ENCODE results near the gene ACAT1.
A peak's percentile ranks its signal among the peaks of the same experiment; 100 is the strongest.
"Not testable (repeated sequence)": the region's sequence is repeated elsewhere in the genome, so short reads cannot be mapped to it uniquely, and the experiment has no call there.

Gene ACAT1

GRCh38 chr11:108121274-108122155, at the start of gene ACAT1:
ACAT1 (plus strand) TSS chr11:108121567; CDS start chr11:108121607, 40 bp downstream.
- ATAC-seq, result peak; percentile 98 to 99

GRCh38 chr11:108084811-108085210, 36.6 kb upstream of the ACAT1 start:
- ATAC-seq, result no peak

- ATAC-seq, result no peak
Measured at GRCh38 chr11:108085672-108086071, 35.7 kb upstream of the ACAT1 start.

- ATAC-seq, result no peak
Measured at GRCh38 chr11:108092134-108092533, 29.2 kb upstream of the ACAT1 start.

- ATAC-seq, result no peak
Measured at GRCh38 chr11:108093128-108093904, 28.1 kb upstream of the ACAT1 start.

GRCh38 chr11:108097179-108097578, 24.2 kb upstream of the ACAT1 start:
- ATAC-seq, result no peak

GRCh38 chr11:108101090-108101775, 20.1 kb upstream of the ACAT1 start:
- ATAC-seq, result no peak

- no peak for ATAC-seq
Measured at GRCh38 chr11:108111126-108111525, 10.2 kb upstream of the ACAT1 start.

- no peak for ATAC-seq
Measured at GRCh38 chr11:108112057-108112456, 9.3 kb upstream of the ACAT1 start.

- ATAC-seq, result no peak
Measured at GRCh38 chr11:108115500-108116140, 5.7 kb upstream of the ACAT1 start.

GRCh38 chr11:108117746-108118371, 3.5 kb upstream of the ACAT1 start:
- ATAC-seq, result no peak

- ATAC-seq, result not testable (repeated sequence)
Measured at GRCh38 chr11:108120936-108121273, 462 bp upstream of the ACAT1 start.

- ATAC-seq, result no peak
Measured at GRCh38 chr11:108122166-108122628, 830 bp downstream of the ACAT1 start.

- ATAC-seq, result no peak
Measured at GRCh38 chr11:108125096-108125495, 3.7 kb downstream of the ACAT1 start.

- no peak for ATAC-seq
Measured at GRCh38 chr11:108128772-108129171, 7.4 kb downstream of the ACAT1 start.

GRCh38 chr11:108131993-108132392, 10.6 kb downstream of the ACAT1 start:
- ATAC-seq, result no peak

- not testable (repeated sequence) for ATAC-seq
Measured at GRCh38 chr11:108132993-108133538, 11.7 kb downstream of the ACAT1 start.

GRCh38 chr11:108135845-108136544, 14.6 kb downstream of the ACAT1 start:
- peak; percentile 69 to 82 for ATAC-seq

GRCh38 chr11:108137212-108137611, 15.8 kb downstream of the ACAT1 start:
- peak; percentile 27 to 59 for ATAC-seq

GRCh38 chr11:108142304-108142703, 20.9 kb downstream of the ACAT1 start:
- no peak for ATAC-seq

GRCh38 chr11:108144615-108145014, 23.2 kb downstream of the ACAT1 start:
- peak; percentile 46 to 58 for ATAC-seq

Data from activated CD4-positive, CD25-positive, alpha-beta regulatory T cell treated with anti-CD3 and anti-CD28 coated beads, Interleukin-2, amount 50 U/mL, for 24 hours (primary cell).